Trophoblast cell (in vitro differentiated cells and primary cell): Measurements from ENCODE around the gene WTAP.

Experiments
- DNase-seq, 2 donors: peaks; one replicate each; pipeline ENCODE4 v3.0.0-alpha.2; 2016
- H2AFZ ChIP-seq: 2 replicates; pipeline ENCODE4 v1.6.1; 2013; ENCODE audit warnings: low read length, moderate library complexity, mild to moderate bottlenecking; ENCODE audit not compliant: insufficient read depth, poor library complexity
- H2AK5ac ChIP-seq: 2 replicates; pipeline ENCODE4 v1.6.1; 2013; ENCODE audit warnings: mild to moderate bottlenecking, low read length
- H2BK120ac ChIP-seq: 2 replicates; pipeline ENCODE4 v1.6.1; 2013; ENCODE audit warnings: low read length, mild to moderate bottlenecking, moderate library complexity; ENCODE audit not compliant: insufficient read depth, poor library complexity
- H2BK12ac ChIP-seq: 2 replicates; pipeline ENCODE4 v1.6.1; 2013; ENCODE audit warnings: mild to moderate bottlenecking, low read length, moderate library complexity
- H2BK5ac ChIP-seq: 2 replicates; pipeline ENCODE4 v1.6.1; 2013; ENCODE audit warnings: low read length, low read depth, moderate library complexity, mild to moderate bottlenecking; ENCODE audit not compliant: poor library complexity
- H3K14ac ChIP-seq: 2 replicates; pipeline ENCODE4 v1.6.1; 2013; ENCODE audit warnings: mild to moderate bottlenecking, low read length
- H3K18ac ChIP-seq: 2 replicates; pipeline ENCODE4 v1.6.1; 2013; ENCODE audit warnings: mild to moderate bottlenecking, low read length
- H3K23ac ChIP-seq: 2 replicates; pipeline ENCODE4 v1.6.1; 2013; ENCODE audit warnings: low read length
- H3K27ac ChIP-seq: 2 replicates; pipeline ENCODE4 v1.5.1; 2013; ENCODE audit warnings: low read depth, mild to moderate bottlenecking, inconsistent platforms, low read length, moderate library complexity
- H3K27me3 ChIP-seq: 2 replicates; pipeline ENCODE4 v1.6.1; 2013; ENCODE audit warnings: inconsistent platforms, mild to moderate bottlenecking, low read length, moderate library complexity; ENCODE audit not compliant: insufficient read depth
- H3K36me3 ChIP-seq, 2 experiments: 1 replicate in 1 of 2; 2 replicates in 1 of 2; pipeline ENCODE4 v1.6.1; 2013; ENCODE audit warnings: low read length in 2 of 2, mild to moderate bottlenecking in 2 of 2, moderate library complexity in 1 of 2; ENCODE audit not compliant: insufficient read depth in 2 of 2, control insufficient read depth in 1 of 2
- H3K4ac ChIP-seq: 2 replicates; pipeline ENCODE4 v1.6.1; 2013; ENCODE audit warnings: low read depth, mild to moderate bottlenecking, low read length, moderate library complexity
- H3K4me1 ChIP-seq, 2 experiments: 1 replicate in 1 of 2; 2 replicates in 1 of 2; pipeline ENCODE4 v1.6.1; 2013; ENCODE audit warnings: low read length in 2 of 2, mild to moderate bottlenecking in 2 of 2, moderate library complexity in 1 of 2; ENCODE audit not compliant: insufficient read depth in 2 of 2, control insufficient read depth in 1 of 2
- H3K4me2 ChIP-seq: 2 replicates; pipeline ENCODE4 v1.6.1; 2013; ENCODE audit warnings: inconsistent platforms, mild to moderate bottlenecking, low read length, moderate library complexity
- H3K4me3 ChIP-seq: 2 replicates; pipeline ENCODE4 v1.5.1; 2013; ENCODE audit warnings: mild to moderate bottlenecking, low read depth, low read length, inconsistent platforms
- H3K79me1 ChIP-seq: one replicate; pipeline ENCODE4 v1.6.1; 2013; ENCODE audit warnings: low read length
- H3K79me2 ChIP-seq: 2 replicates; pipeline ENCODE4 v1.6.1; 2013; ENCODE audit warnings: low read length, mild to moderate bottlenecking; ENCODE audit not compliant: control insufficient read depth, insufficient read depth, poor library complexity
- H3K9ac ChIP-seq: 2 replicates; pipeline ENCODE4 v1.6.1; 2013; ENCODE audit warnings: mild to moderate bottlenecking, low read length
- H3K9me3 ChIP-seq: 2 replicates; pipeline ENCODE4 v1.6.1; 2013; ENCODE audit warnings: low read depth, mild to moderate bottlenecking, control low read depth, inconsistent platforms, low read length; ENCODE audit not compliant: insufficient read depth
- H4K12ac ChIP-seq: 2 replicates; pipeline ENCODE4 v1.6.1; 2013; ENCODE audit warnings: low read depth, mild to moderate bottlenecking, low read length, moderate library complexity
- H4K8ac ChIP-seq: 2 replicates; pipeline ENCODE4 v1.6.1; 2013; ENCODE audit warnings: low read depth, mild to moderate bottlenecking, low read length, moderate library complexity
- H4K91ac ChIP-seq: one replicate; pipeline ENCODE4 v1.6.1; 2013; ENCODE audit warnings: low read depth, mild to moderate bottlenecking, low read length, moderate library complexity
- WGBS: extraction: QIAGEN DNeasy Blood & Tissue Kit; methylation state at CpG from one replicate; pipeline ENCODE4 v1.1.7; 2013; ENCODE audit warnings: missing lambda C conversion rate; ENCODE audit not compliant: insufficient read length, insufficient coverage; ENCODE audit errors: extremely low coverage; 5-methylcytosine and 5-hydroxymethylcytosine counted together

The WTAP gene

DNA sequence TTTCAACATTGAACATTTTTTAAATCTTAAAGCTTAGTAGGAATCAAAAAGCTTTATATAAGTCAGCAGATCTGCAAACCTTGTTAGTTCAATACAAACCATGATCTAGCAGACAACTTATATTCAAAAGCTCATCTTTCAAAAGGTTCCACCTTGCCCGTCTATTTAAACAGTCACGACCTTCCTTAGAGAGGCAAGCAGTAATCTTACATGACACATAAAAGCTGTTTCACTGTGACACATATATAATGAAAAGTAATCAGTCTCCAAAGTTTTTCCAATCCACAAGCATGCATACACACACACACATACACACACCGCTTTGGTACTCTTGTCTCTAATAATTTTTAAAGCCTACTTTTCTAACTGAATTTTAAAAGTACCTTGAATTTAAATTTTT is 47.2 kb upstream of the WTAP start:
- no peak overlapping the region for H2BK5ac ChIP-seq
- H3K9ac ChIP-seq: no peak overlapping the region
- no peaks in the 10 kb centered on the region for H3K27me3 ChIP-seq
- H3K4ac ChIP-seq: no peak overlapping the region
- no peak overlapping the region for H4K91ac ChIP-seq
- no peak overlapping the region for H3K23ac ChIP-seq
- peaks cover 3 to 5% of the 10 kb centered on the region in 2 experiments for H3K36me3 ChIP-seq
- no peak overlapping the region for H2AK5ac ChIP-seq
- no peak for DNase-seq
- no peaks in the 10 kb centered on the region for H3K79me1 ChIP-seq
- no peak overlapping the region for H3K4me3 ChIP-seq
- no peak overlapping the region for H3K27ac ChIP-seq
- H3K79me2 ChIP-seq: no peaks in the 10 kb centered on the region
- H3K14ac ChIP-seq: no peak overlapping the region
- WGBS: no CpG with 5 or more reads among the region's 3 CpGs
- no peaks in the 10 kb centered on the region for H3K9me3 ChIP-seq
- no peak overlapping the region for H2AFZ ChIP-seq
- H4K12ac ChIP-seq: no peak overlapping the region
- H4K8ac ChIP-seq: no peak overlapping the region
- H3K4me2 ChIP-seq: no peak overlapping the region
- H3K4me1 ChIP-seq: no peaks in the 10 kb centered on the region
- no peak overlapping the region for H2BK120ac ChIP-seq
- no peak overlapping the region for H2BK12ac ChIP-seq
- no peak overlapping the region for H3K18ac ChIP-seq

DNA sequence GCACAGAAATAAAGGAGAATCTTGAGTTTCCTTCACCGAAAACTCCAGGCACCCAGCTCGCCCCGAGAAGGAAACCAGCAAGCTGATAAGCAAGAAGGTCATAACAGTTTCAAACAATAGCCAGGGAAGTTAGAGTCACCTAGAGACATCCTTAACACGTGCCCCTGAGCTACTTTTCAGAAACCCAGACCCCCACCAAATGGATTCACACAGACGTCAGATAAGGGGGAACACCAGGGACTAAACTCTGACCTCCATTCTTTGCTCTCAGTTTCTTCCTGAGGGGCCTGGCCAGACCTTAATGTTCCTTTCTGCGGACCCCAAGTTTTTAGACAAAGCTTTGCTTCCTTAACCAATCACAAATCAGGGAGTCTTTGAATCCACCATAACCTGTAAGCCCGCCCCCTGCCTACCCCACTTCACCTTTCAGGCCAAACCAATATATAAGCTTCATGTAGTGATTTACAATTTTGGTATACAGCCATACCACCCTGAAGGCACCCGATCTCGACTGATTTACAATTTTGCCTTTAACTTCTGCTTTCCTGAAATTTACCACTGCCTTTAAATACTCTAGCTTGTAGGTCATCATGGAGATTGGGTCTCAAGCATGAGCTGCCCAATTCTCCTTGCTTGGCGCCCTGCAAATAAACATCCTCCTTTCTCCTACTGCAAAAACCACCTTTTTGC is 46.0 kb upstream of the WTAP start:
- no peak overlapping the region for H4K12ac ChIP-seq
- no peak overlapping the region for H2BK120ac ChIP-seq
- H3K27ac ChIP-seq: no peak overlapping the region
- H3K79me2 ChIP-seq: no peaks in the 10 kb centered on the region
- H4K91ac ChIP-seq: no peak overlapping the region
- H2BK5ac ChIP-seq: no peak overlapping the region
- DNase-seq: no peak
- no peak overlapping the region for H3K4me3 ChIP-seq
- no peak overlapping the region for H3K9ac ChIP-seq
- no peak overlapping the region for H3K23ac ChIP-seq
- no peak overlapping the region for H2AK5ac ChIP-seq
- no peaks in the 10 kb centered on the region for H3K27me3 ChIP-seq
- H3K4me2 ChIP-seq: no peak overlapping the region
- no peak overlapping the region for H2BK12ac ChIP-seq
- no peak overlapping the region for H3K4ac ChIP-seq
- no peak overlapping the region for H3K18ac ChIP-seq
- no CpG with 5 or more reads among the region's 10 CpGs for WGBS
- peaks cover 3 to 5% of the 10 kb centered on the region in 2 experiments for H3K36me3 ChIP-seq
- H3K14ac ChIP-seq: no peak overlapping the region
- no peaks in the 10 kb centered on the region for H3K79me1 ChIP-seq
- no peaks in the 10 kb centered on the region for H3K4me1 ChIP-seq
- H2AFZ ChIP-seq: no peak overlapping the region
- no peak overlapping the region for H4K8ac ChIP-seq
- H3K9me3 ChIP-seq: no peaks in the 10 kb centered on the region

DNA sequence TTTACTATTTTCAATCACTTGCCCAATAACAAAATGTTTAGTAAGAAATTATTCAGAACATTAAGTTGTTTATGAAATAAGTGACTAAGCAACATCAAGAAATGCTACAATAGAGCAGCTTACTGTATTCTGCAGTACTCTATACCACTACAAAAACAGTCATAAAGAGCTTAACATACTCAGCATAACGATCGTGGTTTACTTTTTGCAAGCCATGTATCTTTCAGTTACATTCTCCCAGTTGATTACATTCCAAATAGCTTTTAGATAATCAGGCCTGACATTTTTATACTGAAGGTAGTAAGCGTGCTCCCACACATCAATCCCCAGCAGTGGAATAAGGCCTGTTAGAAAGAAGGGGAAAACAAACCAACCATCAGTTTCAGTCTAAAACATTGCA is 45.0 kb upstream of the WTAP start:
- Histone ChIP-seq H3K4ac (no peak overlapping the region), H4K12ac (no peak overlapping the region), H3K79me2 (no peaks in the 10 kb centered on the region), H2AK5ac (no peak overlapping the region), H3K14ac (no peak overlapping the region), H3K18ac (no peak overlapping the region), H3K27me3 (no peaks in the 10 kb centered on the region), H3K9ac (no peak overlapping the region), H3K23ac (no peak overlapping the region), H2BK12ac (no peak overlapping the region), H2BK5ac (no peak overlapping the region), H3K4me1 (no peaks in the 10 kb centered on the region), H2BK120ac (no peak overlapping the region), H3K9me3 (no peaks in the 10 kb centered on the region), H3K4me3 (no peak overlapping the region), H3K36me3 (peaks cover 5 to 7% of the 10 kb centered on the region in 2 experiments), H4K91ac (no peak overlapping the region), H3K79me1 (no peaks in the 10 kb centered on the region), H3K4me2 (no peak overlapping the region), H2AFZ (no peak overlapping the region), H4K8ac (no peak overlapping the region), H3K27ac (no peak overlapping the region)
- no peak for DNase-seq
- no CpG with 5 or more reads among the region's 3 CpGs for WGBS

GRCh38 chr6:159682810-159683209 is 44.5 kb upstream of the WTAP start:
- Histone ChIP-seq H3K23ac (no peak overlapping the region), H3K79me2 (no peaks in the 10 kb centered on the region), H3K27me3 (no peaks in the 10 kb centered on the region), H3K14ac (no peak overlapping the region), H3K4ac (no peak overlapping the region), H3K36me3 (peaks cover 5 to 7% of the 10 kb centered on the region in 2 experiments), H4K8ac (no peak overlapping the region), H3K4me1 (no peaks in the 10 kb centered on the region), H2BK12ac (no peak overlapping the region), H3K9ac (no peak overlapping the region), H3K18ac (no peak overlapping the region), H4K12ac (no peak overlapping the region), H2BK5ac (no peak overlapping the region), H2AK5ac (no peak overlapping the region), H3K4me2 (no peak overlapping the region), H2BK120ac (no peak overlapping the region), H4K91ac (no peak overlapping the region), H3K4me3 (no peak overlapping the region), H2AFZ (no peak overlapping the region), H3K9me3 (no peaks in the 10 kb centered on the region), H3K27ac (no peak overlapping the region), H3K79me1 (no peaks in the 10 kb centered on the region)
- DNase-seq: no peak
- no CpG with 5 or more reads among the region's 1 CpG for WGBS
